ENCODE results near the gene TMEM184A. TPM values are rescaled to one million over a fixed set of nuclear protein-coding genes. Genes with fewer than 3 reads are reported as not detected.
A peak's percentile ranks its signal among the peaks of the same experiment; 100 is the strongest.

The TMEM184A gene
- total and polyA plus RNA-seq, 2 of the 8 experiments (the other 6 are each of a cell fraction or from before 2014, with no cell fraction given), result 1.8 to 2.1 TPM

DNA sequence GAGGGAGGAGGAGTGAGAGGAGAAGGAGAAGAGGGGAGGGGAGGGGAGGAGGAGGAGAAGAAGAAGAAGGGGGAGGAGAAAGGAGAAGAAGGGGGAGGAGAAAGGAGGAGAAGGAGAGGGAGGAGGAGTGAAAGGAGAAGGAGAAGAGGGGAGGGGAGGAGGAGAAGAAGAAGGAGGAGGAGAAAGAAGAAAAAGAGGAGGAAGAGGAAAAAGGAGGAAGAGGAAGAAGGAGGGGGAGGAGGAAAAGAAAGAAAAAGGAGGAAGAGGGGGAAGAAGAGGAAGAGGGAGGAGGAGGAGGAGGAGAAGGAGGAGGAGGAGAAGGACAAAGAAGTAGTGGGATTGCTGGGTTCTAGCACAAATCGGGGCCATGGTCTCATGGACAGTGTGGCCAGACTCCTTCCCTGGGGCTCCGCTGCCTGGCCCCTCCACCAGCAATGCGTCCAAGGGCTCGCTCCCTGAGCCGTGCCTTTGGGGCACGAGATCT, 29.7 kb downstream of the TMEM184A start:
- Histone ChIP-seq H2BK20ac (ENCODE audit: low read length) (peak overlapping the region; percentile 80; the same call in 1 of the 2 replicates), H3K4me3 (ENCODE audit: extremely low read depth in 1 of 4, insufficient read depth in 2 of 4, low read depth in 3 of 4, low read length in 4 of 4) (no peak overlapping the region), H4K5ac (ENCODE audit: insufficient read length, low read depth, low read length) (no peak overlapping the region), H3K4me2 (ENCODE audit: insufficient read depth in 1 of 2, low read depth in 2 of 2, low read length in 2 of 2) (peak overlapping the region in 1 of 2 experiments; percentile 42; a peak in 2 of 4 replicates), H4K8ac (ENCODE audit: extremely low read depth, insufficient read depth, low read length) (no peak overlapping the region), H4K20me1 (replicated peaks in 1 of 2; ENCODE audit: control insufficient read depth in 1 of 2, insufficient read depth in 2 of 2, low read length in 2 of 2) (no peaks in the 10 kb centered on the region), H2AK5ac (ENCODE audit: low read depth, low read length) (no peak overlapping the region), H3K23me2 (ENCODE audit: low read depth, low read length) (peaks cover 2% of the 10 kb centered on the region; the same call in 1 of the 2 replicates), H3K9ac (replicated peaks in 1 of 4; ENCODE audit: extremely low read depth in 1 of 4, low read depth in 3 of 4, low read length in 3 of 4) (no peak overlapping the region), H3K23ac (ENCODE audit: insufficient read length) (no peak overlapping the region), H2BK15ac (ENCODE audit: low read length) (peak overlapping the region; percentile 72; the same call in 1 of the 2 replicates), H3K56ac (replicated peaks; ENCODE audit: insufficient read length, low read depth, low read length) (no peak overlapping the region), H3K27ac (ENCODE audit: low read depth, low read length) (no peak overlapping the region), H2BK5ac (ENCODE audit: low read depth, low read length) (no peak overlapping the region), H3K4ac (replicated peaks; ENCODE audit: insufficient read length, low read depth, low read length) (no peak overlapping the region), H3K4me1 (replicated peaks in 1 of 4; ENCODE audit: control insufficient read depth in 3 of 4, insufficient read depth in 4 of 4, low read length in 3 of 4) (peaks cover 0 to 12% (median 3%) of the 10 kb centered on the region in 4 experiments; a peak in 5 of 7 replicates), H3K18ac (ENCODE audit: extremely low read depth, low read length) (no peak overlapping the region), H3K79me1 (ENCODE audit: low read depth, low read length) (peaks cover 1% of the 10 kb centered on the region; the same call in 1 of the 2 replicates), H3K79me2 (ENCODE audit: control insufficient read depth in 1 of 2, insufficient read depth in 2 of 2, low read length in 2 of 2) (peaks cover 0 to 1% of the 10 kb centered on the region in 2 experiments; a peak in 1 of 4 replicates), H2AFZ (ENCODE audit: low read length) (peak overlapping the region; percentile 62), H3K14ac (ENCODE audit: insufficient read length) (no peak overlapping the region), H4K91ac (replicated peaks; ENCODE audit: insufficient read length, low read length) (no peak overlapping the region), H3K9me3 (ENCODE audit: insufficient read depth in 2 of 2, low read depth in 1 of 2, low read length in 1 of 2) (no peaks in the 10 kb centered on the region), H2BK12ac (ENCODE audit: low read depth, low read length) (no peak overlapping the region), H3K36me3 (ENCODE audit: control insufficient read depth in 2 of 4, insufficient read depth in 4 of 4, low read length in 3 of 4) (no peaks in the 10 kb centered on the region), H2BK120ac (replicated peaks; ENCODE audit: low read depth, low read length) (no peak overlapping the region), H3K27me3 (replicated peaks in 1 of 4; ENCODE audit: control insufficient read depth in 3 of 4, extremely low read depth in 1 of 4, insufficient read depth in 3 of 4, low read length in 3 of 4) (no peaks in the 10 kb centered on the region)
- WGBS, 2 experiments (ENCODE audit: extremely low coverage in 1 of 2, insufficient coverage in 1 of 2, insufficient read length in 1 of 2, insufficient replicate concordance in 2 of 2, low coverage in 1 of 2, low lambda C conversion rate in 2 of 2, missing lambda C conversion rate in 1 of 2), result 77% methylated on average over 6 of the region's 6 CpGs; no CpG with 5 or more reads in 1 of the 2 experiments
- ChIA-PET POLR2A (ENCODE audit: partially characterized antibody) (interaction anchor here (1.1 kb wide), 1 partner anchor 7 kb away, joined by 3 read pairs; no protein-coding TSS in a partner anchor), CTCF (ENCODE audit: partially characterized antibody) (interaction anchor here (0.6 to 1.7 kb wide), 2 partner anchors 8 to 29 kb away, joined by 3 to 9 read pairs; partner anchors contain the start of gene TMEM184A)
- no peak for FAIRE-seq
- DNase-seq (ENCODE audit: low read depth in 1 of 2, low spot score in 2 of 2), result no peak
